ENCODE data around the gene ABCA7.

DNA sequence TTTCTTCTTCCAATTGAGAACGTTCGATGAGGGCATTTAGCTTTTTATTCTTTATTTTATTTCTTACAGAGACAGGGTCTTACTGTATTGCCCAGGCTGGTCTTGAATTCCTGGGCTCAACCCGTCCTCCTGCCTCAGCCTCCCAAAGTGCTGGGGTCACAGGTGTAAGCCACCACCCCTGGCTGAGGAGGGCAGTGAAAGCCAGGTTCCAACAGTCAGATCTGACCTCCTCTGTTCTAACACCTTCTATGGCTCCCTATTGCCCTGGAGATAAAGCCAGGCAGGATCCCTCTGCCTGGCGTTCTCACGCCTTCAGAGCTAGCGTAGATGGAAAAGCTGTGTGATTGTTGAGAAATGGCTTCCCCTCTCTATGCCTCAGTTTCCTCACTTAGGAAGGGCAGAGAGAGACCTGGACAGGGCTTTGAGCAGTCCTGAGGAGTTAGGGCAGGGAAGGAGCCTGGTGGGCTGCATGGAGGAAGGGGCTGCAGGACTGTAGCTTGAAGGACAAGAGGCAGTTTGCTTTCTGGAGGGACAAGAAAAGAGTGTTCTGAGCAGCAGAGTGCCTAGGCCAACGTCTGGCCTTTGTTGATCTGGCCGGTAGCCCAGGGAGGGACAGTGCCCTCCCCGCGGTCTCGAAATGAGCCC is 32.6 kb downstream of the ABCA7 start:
- TF ChIP-seq CTCF (IDR thresholded peaks at IDR 0.05) (no peak), POLR2A (IDR thresholded peaks at IDR 0.05) (no peak)
